GM18868 (cell line): Measurements from ENCODE around the gene SLC39A11.
"Not testable (repeated sequence)": the region's sequence is repeated elsewhere in the genome, so short reads cannot be mapped to it uniquely, and the experiment has no call there.

ENCODE experiments used
- ATAC-seq: cut with Tn5 transposase; IDR thresholded peaks from one replicate; pipeline ENCODE4 v1.9.1; 2021; ENCODE audit warnings: mild to moderate bottlenecking, moderate library complexity; ENCODE audit not compliant: unreplicated experiment

The SLC39A11 gene

GRCh38 chr17:72804949-72805707 lies 287.4 kb downstream of the SLC39A11 start:
- no peak for ATAC-seq

GRCh38 chr17:72802726-72803125 lies 289.8 kb downstream of the SLC39A11 start:
- no peak for ATAC-seq

- no peak for ATAC-seq
These were observed 295.3 kb downstream of the SLC39A11 start for GRCh38 chr17:72797142-72797541.

- no peak for ATAC-seq
These were observed 296.5 kb downstream of the SLC39A11 start for GRCh38 chr17:72795941-72796340.

GRCh38 chr17:72794152-72794551 lies 298.3 kb downstream of the SLC39A11 start:
- ATAC-seq, result no peak

- no peak for ATAC-seq
These were observed 299.7 kb downstream of the SLC39A11 start for GRCh38 chr17:72792771-72793170.

GRCh38 chr17:72790190-72790589 lies 302.3 kb downstream of the SLC39A11 start:
- no peak for ATAC-seq

- no peak for ATAC-seq
These were observed 302.8 kb downstream of the SLC39A11 start for GRCh38 chr17:72789711-72790110.

- ATAC-seq, result no peak
These were observed 303.4 kb downstream of the SLC39A11 start for GRCh38 chr17:72788950-72789585.

GRCh38 chr17:72786209-72786608 lies 306.3 kb downstream of the SLC39A11 start:
- ATAC-seq, result no peak

GRCh38 chr17:72782985-72783701 lies 309.3 kb downstream of the SLC39A11 start:
- ATAC-seq, result no peak

- not testable (repeated sequence) for ATAC-seq
These were observed 310.1 kb downstream of the SLC39A11 start for GRCh38 chr17:72782437-72782836.

GRCh38 chr17:72778169-72779151 lies 314.0 kb downstream of the SLC39A11 start:
- no peak for ATAC-seq

GRCh38 chr17:72775919-72776318 lies 316.6 kb downstream of the SLC39A11 start:
- ATAC-seq, result no peak

GRCh38 chr17:72775237-72775636 lies 317.3 kb downstream of the SLC39A11 start:
- ATAC-seq, result no peak

- ATAC-seq, result no peak
These were observed 318.3 kb downstream of the SLC39A11 start for GRCh38 chr17:72774236-72774635.

- ATAC-seq, result not testable (repeated sequence)
These were observed 319.3 kb downstream of the SLC39A11 start for GRCh38 chr17:72773225-72773624.

GRCh38 chr17:72772331-72772821 lies 320.1 kb downstream of the SLC39A11 start:
- ATAC-seq, result no peak

- ATAC-seq, result no peak
These were observed 320.8 kb downstream of the SLC39A11 start for GRCh38 chr17:72771734-72772133.

GRCh38 chr17:72766761-72767356 lies 325.6 kb downstream of the SLC39A11 start:
- ATAC-seq, result no peak
